ENCODE results near the gene KIAA0040.

DNA sequence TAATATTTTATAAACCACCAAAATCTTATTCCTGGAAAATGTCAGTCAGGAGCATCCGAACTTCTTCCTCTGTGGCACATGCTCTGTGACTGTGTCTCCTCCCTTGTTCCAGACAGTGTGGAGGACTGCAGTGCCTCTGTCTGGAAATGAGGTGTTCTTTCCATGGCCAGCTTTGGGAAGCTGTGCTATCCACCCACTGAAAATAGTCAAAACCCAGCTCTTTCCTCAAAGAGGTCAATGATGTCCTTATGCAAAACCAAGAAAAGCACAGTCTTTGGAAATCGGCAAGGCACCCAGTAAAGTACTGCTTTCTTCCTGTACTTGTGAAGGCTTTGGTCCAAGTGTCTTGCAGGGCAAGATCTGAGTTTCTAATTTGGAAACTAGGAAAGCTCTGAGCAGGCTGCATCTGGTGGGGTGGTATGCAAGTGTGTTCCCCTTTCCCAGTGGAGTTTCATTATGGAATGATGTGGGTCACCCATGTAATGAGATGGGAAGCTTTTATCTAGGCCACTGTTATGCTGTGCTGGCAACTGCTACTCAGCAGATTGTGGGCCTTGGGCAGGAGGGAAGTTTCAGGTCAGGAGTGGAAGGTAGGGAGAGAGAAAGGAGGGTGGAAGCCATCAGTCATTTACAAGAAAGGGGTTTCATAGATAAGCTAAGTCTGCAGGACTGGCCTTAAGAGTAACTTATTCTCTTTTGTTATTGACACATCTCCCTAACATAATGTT lies 6.0 kb downstream of the KIAA0040 start:
- TF ChIP-seq, protein P1, sequence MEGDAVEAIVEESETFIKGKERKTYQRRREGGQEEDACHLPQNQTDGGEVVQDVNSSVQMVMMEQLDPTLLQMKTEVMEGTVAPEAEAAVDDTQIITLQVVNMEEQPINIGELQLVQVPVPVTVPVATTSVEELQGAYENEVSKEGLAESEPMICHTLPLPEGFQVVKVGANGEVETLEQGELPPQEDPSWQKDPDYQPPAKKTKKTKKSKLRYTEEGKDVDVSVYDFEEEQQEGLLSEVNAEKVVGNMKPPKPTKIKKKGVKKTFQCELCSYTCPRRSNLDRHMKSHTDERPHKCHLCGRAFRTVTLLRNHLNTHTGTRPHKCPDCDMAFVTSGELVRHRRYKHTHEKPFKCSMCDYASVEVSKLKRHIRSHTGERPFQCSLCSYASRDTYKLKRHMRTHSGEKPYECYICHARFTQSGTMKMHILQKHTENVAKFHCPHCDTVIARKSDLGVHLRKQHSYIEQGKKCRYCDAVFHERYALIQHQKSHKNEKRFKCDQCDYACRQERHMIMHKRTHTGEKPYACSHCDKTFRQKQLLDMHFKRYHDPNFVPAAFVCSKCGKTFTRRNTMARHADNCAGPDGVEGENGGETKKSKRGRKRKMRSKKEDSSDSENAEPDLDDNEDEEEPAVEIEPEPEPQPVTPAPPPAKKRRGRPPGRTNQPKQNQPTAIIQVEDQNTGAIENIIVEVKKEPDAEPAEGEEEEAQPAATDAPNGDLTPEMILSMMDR (IDR thresholded peaks at IDR 0.05), result no peak
- TF ChIP-seq POLR2AphosphoS5 (IDR thresholded peaks at IDR 0.05), result peak in 1 of 2 donors; percentile 32
- no peak for TF ChIP-seq EP300 (IDR thresholded peaks at IDR 0.05)
- TF ChIP-seq POLR2A (IDR thresholded peaks at IDR 0.05), result no peak
